GM19455 (cell line): ENCODE results near the gene ASB6.
"Not testable (repeated sequence)": the region's sequence is repeated elsewhere in the genome, so short reads cannot be mapped to it uniquely, and the experiment has no call there.

Experiments
- ATAC-seq: cut with Tn5 transposase; IDR thresholded peaks from one replicate; pipeline ENCODE4 v1.9.1; 2021; ENCODE audit not compliant: unreplicated experiment

The ASB6 gene

GRCh38 chr9:129667850-129668249, 25.9 kb upstream of the ASB6 start:
- ATAC-seq, result no peak

- ATAC-seq, result no peak
Observed at GRCh38 chr9:129667378-129667777, 25.4 kb upstream of the ASB6 start.

- ATAC-seq, result no peak
Observed at GRCh38 chr9:129666575-129666974, 24.6 kb upstream of the ASB6 start.

GRCh38 chr9:129665814-129666520, 24.0 kb upstream of the ASB6 start:
- ATAC-seq, result no peak

- ATAC-seq, result no peak
Observed at GRCh38 chr9:129665389-129665775, 23.4 kb upstream of the ASB6 start, which contains the start of gene PRRX2. Gene PRRX2 (plus strand): TSS chr9:129665647. CDS start chr9:129665868, 221 bp downstream.

- ATAC-seq, result no peak
Observed at GRCh38 chr9:129664746-129665388, 22.9 kb upstream of the ASB6 start.

- ATAC-seq, result not testable (repeated sequence)
Observed at GRCh38 chr9:129662239-129662638, 20.3 kb upstream of the ASB6 start.

- ATAC-seq, result no peak
Observed at GRCh38 chr9:129661029-129661428, 19.1 kb upstream of the ASB6 start.

GRCh38 chr9:129656795-129657390, 14.9 kb upstream of the ASB6 start:
- no peak for ATAC-seq

- ATAC-seq, result no peak
Observed at GRCh38 chr9:129655696-129656095, 13.7 kb upstream of the ASB6 start.

GRCh38 chr9:129655154-129655553, 13.2 kb upstream of the ASB6 start:
- ATAC-seq, result no peak

- no peak for ATAC-seq
Observed at GRCh38 chr9:129654554-129655040, 12.6 kb upstream of the ASB6 start.

GRCh38 chr9:129653823-129654553, 12.0 kb upstream of the ASB6 start:
- ATAC-seq, result no peak

GRCh38 chr9:129650680-129651235, 8.8 kb upstream of the ASB6 start:
- ATAC-seq, result no peak

- ATAC-seq, result no peak
Observed at GRCh38 chr9:129649726-129650679, 8.1 kb upstream of the ASB6 start.

- no peak for ATAC-seq
Observed at GRCh38 chr9:129648764-129649115, 6.8 kb upstream of the ASB6 start.

- ATAC-seq, result no peak
Observed at GRCh38 chr9:129648092-129648763, 6.3 kb upstream of the ASB6 start.

- no peak for ATAC-seq
Observed at GRCh38 chr9:129647635-129648034, 5.7 kb upstream of the ASB6 start.

- ATAC-seq, result no peak
Observed at GRCh38 chr9:129646654-129647053, 4.7 kb upstream of the ASB6 start.

GRCh38 chr9:129646252-129646651, 4.3 kb upstream of the ASB6 start:
- ATAC-seq, result no peak
